CD4-positive, alpha-beta T cell (primary cell): Measurements from ENCODE around the gene MIP. TPM values are rescaled to one million over a fixed set of nuclear protein-coding genes. Genes with fewer than 3 reads are reported as not detected.

Experiments
- ATAC-seq: fragments of 200-7000 bp; cut with Tn5 transposase; one replicate; pipeline ENCODE4 v1.10.0; 2022; ENCODE audit warnings: mild to moderate bottlenecking; ENCODE audit not compliant: poor library complexity
- CTCF ChIA-PET: fragments of 350-600 bp; sonication (Branson Sonifier 250); formaldehyde crosslinking; loops from one replicate; lab custom pipeline; 2021; ENCODE audit warnings: antibody characterized with exemption, inconsistent platforms; lab: Charles Lee
- POLR2A ChIA-PET: fragments of 350-600 bp; sonication (Branson Sonifier 250); formaldehyde crosslinking; loops from one replicate; lab custom pipeline; 2021; ENCODE audit warnings: antibody characterized with exemption, inconsistent platforms; lab: Charles Lee
- DNase-seq, 14 experiments: peaks; one replicate each; pipeline ENCODE4 v3.0.0-alpha.2; 2013 to 2020; ENCODE audit warnings: mixed read lengths in 2 of 14
- H3K27ac ChIP-seq, 2 donors: one replicate each; pipeline versions ENCODE4 v1.5.1 to v1.7.0; 2013; ENCODE audit warnings: low read length in 2 of 2, low read depth in 1 of 2, mild to moderate bottlenecking in 1 of 2
- H3K27me3 ChIP-seq, 2 experiments: 1 replicate in 1 of 2; 2 replicates in 1 of 2; pipeline versions ENCODE4 v1.6.1 to v1.7.0; 2013; ENCODE audit warnings: low read length in 2 of 2, control low read depth in 1 of 2, mild to moderate bottlenecking in 1 of 2, moderate library complexity in 1 of 2; ENCODE audit not compliant: insufficient read depth in 2 of 2, control insufficient read depth in 1 of 2
- H3K36me3 ChIP-seq: one replicate; pipeline ENCODE4 v1.6.1; 2013; ENCODE audit warnings: low read length, control low read depth; ENCODE audit not compliant: insufficient read depth
- H3K4me1 ChIP-seq: one replicate; pipeline ENCODE4 v1.6.1; 2013; ENCODE audit warnings: low read length, control low read depth; ENCODE audit not compliant: insufficient read depth
- H3K4me3 ChIP-seq: one replicate; pipeline ENCODE4 v1.5.1; 2013; ENCODE audit warnings: mild to moderate bottlenecking, low read length, moderate library complexity
- H3K9me3 ChIP-seq, 2 experiments: 1 replicate in 1 of 2; 2 replicates in 1 of 2; pipeline versions ENCODE4 v1.6.1 to v1.7.0; 2013; ENCODE audit warnings: low read length in 2 of 2, mild to moderate bottlenecking in 2 of 2, control low read depth in 1 of 2, moderate library complexity in 1 of 2; ENCODE audit not compliant: control insufficient read depth in 1 of 2, insufficient read depth in 1 of 2
- H3K27ac Mint-ChIP-seq: one replicate; pipeline ENCODE4 v1.8.0; 2020; ENCODE audit warnings: mixed read lengths
- H3K27me3 Mint-ChIP-seq: one replicate; pipeline ENCODE4 v1.8.0; 2021; ENCODE audit warnings: mixed read lengths
- H3K36me3 Mint-ChIP-seq: one replicate; pipeline ENCODE4 v1.8.0; 2021; ENCODE audit warnings: low read depth, mixed read lengths
- H3K4me1 Mint-ChIP-seq: one replicate; pipeline ENCODE4 v1.8.0; 2021; ENCODE audit warnings: low read depth, mixed read lengths
- H3K4me3 Mint-ChIP-seq: one replicate; pipeline ENCODE4 v1.8.0; 2020; ENCODE audit warnings: mild to moderate bottlenecking, mixed read lengths
- H3K9me3 Mint-ChIP-seq: one replicate; pipeline ENCODE4 v1.8.0; 2020; ENCODE audit warnings: mixed read lengths
- CTCF ChIP-seq: fragments of 200-600 bp; IDR thresholded peaks from one replicate; pipeline ENCODE4 v1.8.0; 2022; ENCODE audit warnings: antibody characterized with exemption, mild to moderate bottlenecking
- intact Hi-C, 2 experiments: fragments of 100-400 bp; cut with DNase I in 1 of 2; cut with micrococcal nuclease in 1 of 2; formaldehyde crosslinking; loops; one replicate each; pipeline versions ENCODE4 v1.15.1 to v1.9.0; 2023 to 2025; cut with DNase I, micrococcal nuclease
- total RNA-seq, 174 experiments: library from RNA in 2 of 174; stranded (reverse) in 2 of 174; gene quantifications; one replicate each; pipeline ENCODE4 v1.2.3 and lab custom pipeline; 2021 to 2026

MIP gene
- total RNA-seq, 2 experiments from 2014 or later: not detected

GRCh38 chr12:56425940-56426438 lies 28.5 kb downstream of the MIP start:
- Histone ChIP-seq H3K36me3 (peaks cover 9% of the 10 kb centered on the region), H3K27ac (no peak overlapping the region), H3K9me3 (no peaks in the 10 kb centered on the region), H3K4me1 (peaks cover 13% of the 10 kb centered on the region), H3K27me3 (no peaks in the 10 kb centered on the region), H3K4me3 (no peak overlapping the region)
- peaks cover 14% of the 10 kb centered on the region for H3K4me1 Mint-ChIP-seq
- DNase-seq (no peak), ATAC-seq (no peak)
- H3K4me3 Mint-ChIP-seq: no peak overlapping the region
- ChIA-PET CTCF (no interaction called here), POLR2A (interaction anchor here (2.7 kb wide), 1 partner anchor 66 kb away, joined by 18 read pairs; the partner anchor contains the start of gene STAT2)
- no peak for TF ChIP-seq CTCF
- peaks cover 9% of the 10 kb centered on the region for H3K36me3 Mint-ChIP-seq
- H3K9me3 Mint-ChIP-seq: no peaks in the 10 kb centered on the region
- H3K27ac Mint-ChIP-seq: no peak overlapping the region
- H3K27me3 Mint-ChIP-seq: no peaks in the 10 kb centered on the region
- intact Hi-C loops: no loop called here

- Mint-ChIP-seq H3K27ac (peak overlapping the region; percentile 56), H3K4me1 (peaks cover 14% of the 10 kb centered on the region), H3K36me3 (peaks cover 13% of the 10 kb centered on the region), H3K27me3 (no peaks in the 10 kb centered on the region), H3K4me3 (peak overlapping the region; percentile 59), H3K9me3 (no peaks in the 10 kb centered on the region)
- Histone ChIP-seq H3K4me3 (no peak overlapping the region), H3K9me3 (no peaks in the 10 kb centered on the region), H3K4me1 (peaks cover 13% of the 10 kb centered on the region), H3K36me3 (peaks cover 13% of the 10 kb centered on the region), H3K27me3 (no peaks in the 10 kb centered on the region), H3K27ac (peak overlapping the region in 1 of 2 donors; percentile 40)
- ChIA-PET CTCF (interaction anchor here (0.9 to 1.1 kb wide), 2 partner anchors 23 to 87 kb away, joined by 3 read pairs; partner anchors contain the start of gene IL23A), POLR2A (interaction anchor here (0.6 to 2.7 kb wide), 4 partner anchors 24 to 300 kb away, joined by 3 to 18 read pairs (median 5); partner anchors contain the start of genes NACA, STAT2 and TIMELESS)
- ATAC-seq: peak; percentile 89
- peak; percentile 33 for TF ChIP-seq CTCF
- intact Hi-C loops: no loop called here
- peak in 2 of 14 experiments; percentile 8 to 18 for DNase-seq
These were observed 29.3 kb downstream of the MIP start for GRCh38 chr12:56425193-56425592.

- Histone ChIP-seq H3K27me3 (no peaks in the 10 kb centered on the region), H3K4me1 (peaks cover 9% of the 10 kb centered on the region), H3K36me3 (peaks cover 10% of the 10 kb centered on the region), H3K4me3 (no peak overlapping the region), H3K27ac (no peak overlapping the region), H3K9me3 (no peaks in the 10 kb centered on the region)
- intact Hi-C loops: no loop called here
- H3K27ac Mint-ChIP-seq: no peak overlapping the region
- ATAC-seq (no peak), DNase-seq (no peak)
- POLR2A ChIA-PET: no interaction called here
- TF ChIP-seq CTCF: no peak
- no peaks in the 10 kb centered on the region for H3K27me3 Mint-ChIP-seq
- CTCF ChIA-PET: interaction anchor here (0.5 kb wide), 1 partner anchor 205 kb away, joined by 3 read pairs; no protein-coding TSS in a partner anchor
- peaks cover 13% of the 10 kb centered on the region for H3K4me1 Mint-ChIP-seq
- peaks cover 29% of the 10 kb centered on the region for H3K36me3 Mint-ChIP-seq
- no peak overlapping the region for H3K4me3 Mint-ChIP-seq
- no peaks in the 10 kb centered on the region for H3K9me3 Mint-ChIP-seq
These were observed 34.0 kb downstream of the MIP start for GRCh38 chr12:56420411-56420810.
